Stimulated activated CD4-positive, alpha-beta T cell treated with anti-CD3 and anti-CD28 coated beads, Interleukin-2, amount 100 ng/mL, for 24 hours (primary cell): ENCODE data around the gene ELOA.
"Not testable (repeated sequence)": the region's sequence is repeated elsewhere in the genome, so short reads cannot be mapped to it uniquely, and the experiment has no call there.

ENCODE experiments used
- DNase-seq, 2 donors: peaks; one replicate each; pipeline ENCODE4 v3.0.0-alpha.2; 2020

ELOA gene

DNA sequence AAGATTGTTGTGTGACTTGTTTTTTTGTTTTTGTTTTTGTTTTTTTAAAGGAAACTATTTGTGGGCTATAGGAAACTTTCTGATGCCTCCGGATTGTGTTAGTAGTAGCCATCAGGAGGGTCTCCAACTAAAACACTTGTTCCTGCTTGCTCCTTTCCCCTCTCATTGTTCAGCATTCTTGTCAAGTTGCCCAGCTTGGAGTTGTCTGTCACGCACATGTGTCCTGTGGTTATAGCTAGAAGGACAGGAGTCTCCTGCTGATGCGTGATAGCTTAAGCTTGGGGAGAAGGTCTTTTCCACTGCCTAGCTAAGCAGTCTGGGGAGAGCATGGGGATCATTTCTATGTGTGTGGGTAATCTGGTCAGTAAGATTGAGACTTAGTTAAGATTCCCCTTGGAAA lies 44.4 kb downstream of the ELOA start:
- no peak for DNase-seq

DNA sequence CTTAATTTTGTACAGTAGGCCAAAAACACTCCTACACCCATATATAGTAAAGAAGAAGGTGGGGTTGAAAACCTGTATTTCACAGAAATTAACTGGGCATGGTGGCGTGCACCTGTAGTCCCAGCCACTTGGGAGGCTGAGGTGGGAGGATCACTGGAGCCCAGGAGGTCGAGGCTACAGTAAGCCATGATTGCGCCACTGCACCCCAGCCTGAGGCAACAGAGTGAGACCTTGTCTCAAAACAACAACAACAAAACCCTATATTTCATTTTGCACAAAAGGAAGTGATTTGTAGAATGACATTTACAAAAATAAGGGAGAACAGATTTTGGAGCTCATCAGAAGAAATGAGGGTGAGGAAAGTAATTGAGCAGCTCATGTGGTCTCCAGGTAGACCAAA lies 45.4 kb downstream of the ELOA start:
- DNase-seq, result no peak

DNA sequence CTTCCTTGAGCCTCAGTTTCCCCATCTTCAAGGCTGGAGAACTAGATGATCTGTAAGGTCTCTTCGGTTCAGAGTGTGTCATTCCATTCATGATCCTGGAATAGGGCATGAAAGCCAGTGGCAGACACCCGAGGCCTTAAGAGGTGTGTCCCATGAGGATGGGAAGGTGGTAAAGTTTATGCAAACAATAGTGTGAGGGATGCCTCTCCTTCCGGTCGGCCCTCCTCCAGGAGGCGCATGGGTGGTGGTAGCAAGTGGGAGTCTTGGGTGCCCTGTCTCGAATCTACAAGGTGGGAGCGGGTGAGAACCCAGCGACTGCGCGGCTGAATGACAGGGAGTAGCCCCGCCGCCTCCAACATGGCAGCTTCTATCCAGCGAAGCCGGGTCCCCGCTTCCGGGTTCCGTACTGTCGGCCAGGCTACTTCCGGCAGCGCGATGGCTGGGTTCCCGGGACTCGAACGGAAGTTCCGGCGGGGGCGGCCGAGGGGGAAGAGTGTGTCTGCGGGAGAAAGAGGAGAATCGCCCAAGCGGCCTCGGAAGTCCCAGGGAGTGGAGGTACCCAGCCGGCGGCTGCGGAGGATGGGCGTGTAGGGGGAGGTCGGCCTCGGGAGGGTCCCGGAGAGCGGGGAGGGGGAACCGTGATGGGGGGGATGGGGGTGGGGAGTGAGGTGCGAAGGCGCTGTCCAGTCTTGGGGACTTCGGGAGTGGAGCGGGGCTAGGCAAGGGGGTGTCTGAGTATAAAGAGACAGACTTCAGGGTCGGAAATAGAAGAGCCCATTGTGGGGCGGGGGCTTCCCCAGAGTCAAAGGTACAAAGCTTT lies 47.6 kb downstream of the ELOA start, which contains the start of gene LYPLA2:
Gene LYPLA2, plus strand, starts transcription at position 450 of the 820 bp plus-strand sequence. CDS start 1,538 bp downstream, outside the sequence.
- DNase-seq, result peak; percentile 91 to 93

DNA sequence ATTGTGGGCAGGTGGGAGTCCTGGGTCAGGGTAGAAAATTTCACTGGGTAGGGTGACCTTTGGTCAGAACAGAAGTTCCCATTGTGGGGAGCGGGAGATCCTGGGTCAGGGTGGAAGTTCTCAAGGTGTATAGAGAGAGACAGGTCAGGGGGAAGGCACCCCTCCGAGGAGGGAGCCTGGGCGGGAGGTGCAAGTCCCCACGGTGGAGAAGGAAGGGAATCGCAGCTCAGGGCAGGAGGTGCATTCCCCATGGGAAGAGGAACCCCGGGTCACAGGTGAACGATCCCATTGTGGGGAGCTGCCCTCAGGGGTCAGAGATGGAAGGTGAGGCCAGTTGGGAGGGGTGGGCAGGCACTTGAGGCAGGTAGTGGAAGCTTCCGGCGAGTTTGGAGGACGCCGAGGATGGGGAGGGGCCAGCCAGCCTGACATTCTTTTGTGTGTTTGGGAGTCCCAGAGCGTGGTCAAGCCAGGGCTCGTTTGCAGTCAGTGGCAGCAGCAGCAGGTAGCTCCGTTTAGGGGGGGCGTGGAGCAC lies 48.3 kb downstream of the ELOA start:
- peak in 1 of 2 donors; percentile 45 for DNase-seq

DNA sequence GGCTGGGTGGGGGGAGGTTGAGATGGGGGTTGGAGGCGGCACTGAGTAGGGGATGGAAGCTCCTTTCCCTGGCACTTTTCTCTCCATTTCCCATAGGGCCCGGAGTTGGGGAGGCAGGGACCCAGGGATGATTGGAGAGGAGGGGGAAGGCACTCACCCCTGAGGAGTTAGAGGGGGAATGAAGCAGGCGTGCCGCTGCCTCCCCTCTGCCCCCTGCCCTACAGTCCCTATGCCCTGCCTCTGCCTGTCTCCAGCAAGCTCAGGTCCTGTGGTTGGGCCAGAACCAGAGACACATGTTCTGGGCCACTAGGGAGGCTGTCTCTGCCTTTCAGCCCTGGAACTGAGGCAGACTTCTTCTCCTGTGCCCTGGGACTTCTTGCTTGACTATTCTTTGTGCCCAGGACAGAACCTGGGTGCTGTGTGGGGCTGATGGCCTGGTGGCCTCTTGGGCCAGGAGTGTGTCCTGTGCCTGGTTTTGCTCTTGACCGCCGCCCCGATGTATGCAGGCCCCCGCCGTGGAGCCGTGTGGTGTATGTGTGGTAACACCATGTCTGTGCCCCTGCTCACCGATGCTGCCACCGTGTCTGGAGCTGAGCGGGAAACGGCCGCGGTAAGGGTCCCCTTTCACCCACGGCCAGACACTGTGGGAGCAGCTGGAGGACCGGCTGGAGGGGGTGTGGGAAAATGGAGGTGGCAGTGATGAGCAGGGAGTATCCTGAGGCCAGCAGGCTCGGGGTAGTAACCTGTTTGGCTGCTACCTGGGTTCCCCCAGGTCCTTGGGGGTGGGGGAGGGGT lies 49.1 kb downstream of the ELOA start:
- no peak for DNase-seq

DNA sequence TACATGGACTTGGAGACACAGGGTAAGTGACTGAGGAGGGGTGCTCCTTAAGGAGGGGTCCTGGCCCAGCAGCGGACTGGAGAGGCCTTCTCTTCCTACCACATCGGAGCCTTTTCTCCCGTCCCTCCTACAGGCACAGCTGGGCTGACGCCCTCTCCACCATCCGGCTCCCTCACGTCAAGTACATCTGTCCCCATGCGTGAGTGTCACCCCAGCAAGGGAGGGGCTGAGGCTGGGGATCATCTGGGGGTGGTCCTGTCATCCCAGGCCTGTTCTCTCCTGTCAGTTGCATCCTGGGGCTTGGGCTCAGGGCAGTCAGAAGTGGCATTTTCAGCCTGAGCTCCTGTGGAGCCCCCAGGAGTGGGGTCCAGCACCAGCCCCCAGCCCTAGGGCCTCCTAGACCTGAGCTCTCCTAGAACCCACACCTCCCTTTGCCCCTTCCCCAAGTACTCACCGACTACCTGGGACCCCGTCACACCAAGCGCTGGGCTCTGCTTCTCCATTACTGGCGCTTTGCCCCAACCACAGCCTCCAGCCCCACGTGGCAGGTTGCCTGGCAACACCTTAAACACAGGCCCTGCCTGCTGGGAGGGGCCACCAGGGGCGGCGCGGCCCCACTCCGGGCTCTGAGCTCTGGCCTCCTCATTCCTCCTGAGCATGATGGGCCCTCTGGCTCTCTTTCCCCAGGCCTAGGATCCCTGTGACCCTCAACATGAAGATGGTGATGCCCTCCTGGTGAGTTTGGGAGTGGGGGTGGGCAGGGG lies 49.9 kb downstream of the ELOA start:
- DNase-seq, result peak in 1 of 2 donors; percentile 42

DNA sequence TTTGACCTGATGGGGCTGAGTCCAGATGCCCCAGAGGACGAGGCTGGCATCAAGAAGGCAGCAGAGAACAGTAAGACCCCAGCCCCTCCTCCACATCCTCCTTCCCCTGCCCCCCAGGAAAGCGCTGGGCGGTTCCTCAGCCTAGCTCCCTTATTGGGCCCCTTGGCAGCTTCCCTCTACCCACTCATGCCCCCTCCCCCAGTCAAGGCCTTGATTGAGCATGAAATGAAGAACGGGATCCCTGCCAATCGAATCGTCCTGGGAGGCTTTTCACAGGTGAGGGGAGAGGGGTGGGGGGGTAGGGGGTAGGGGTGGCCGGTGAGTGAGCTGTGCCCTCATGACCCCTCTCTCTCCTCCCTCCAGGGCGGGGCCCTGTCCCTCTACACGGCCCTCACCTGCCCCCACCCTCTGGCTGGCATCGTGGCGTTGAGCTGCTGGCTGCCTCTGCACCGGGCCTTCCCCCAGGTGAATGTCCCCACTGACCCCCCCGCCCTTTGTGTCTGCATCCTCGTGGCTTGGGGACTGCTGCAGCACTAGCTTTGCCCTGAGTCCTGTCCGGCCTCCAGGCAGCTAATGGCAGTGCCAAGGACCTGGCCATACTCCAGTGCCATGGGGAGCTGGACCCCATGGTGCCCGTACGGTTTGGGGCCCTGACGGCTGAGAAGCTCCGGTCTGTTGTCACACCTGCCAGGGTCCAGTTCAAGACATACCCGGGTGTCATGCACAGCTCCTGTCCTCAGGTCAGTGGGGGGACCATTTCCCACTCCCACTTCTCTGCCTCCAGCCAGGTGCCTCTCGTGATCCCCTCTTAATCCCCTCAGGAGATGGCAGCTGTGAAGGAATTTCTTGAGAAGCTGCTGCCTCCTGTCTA lies 50.8 kb downstream of the ELOA start:
- no peak for DNase-seq

DNA sequence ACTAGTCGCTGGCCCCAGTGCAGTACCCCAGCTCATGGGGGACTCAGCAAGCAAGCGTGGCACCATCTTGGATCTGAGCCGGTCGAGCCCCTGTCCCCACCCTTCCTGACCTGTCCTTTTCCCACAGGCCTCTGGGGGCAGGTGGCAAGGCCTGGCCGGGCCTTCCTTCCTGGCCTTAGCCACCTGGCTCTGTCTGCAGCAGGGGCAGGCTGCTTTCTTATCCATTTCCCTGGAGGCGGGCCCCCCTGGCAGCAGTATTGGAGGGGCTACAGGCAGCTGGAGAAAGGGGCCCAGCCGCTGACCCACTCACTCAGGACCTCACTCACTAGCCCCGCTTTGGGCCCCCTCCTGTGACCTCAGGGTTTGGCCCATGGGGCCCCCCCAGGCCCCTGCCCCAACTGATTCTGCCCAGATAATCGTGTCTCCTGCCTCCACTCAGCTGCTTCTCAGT lies 51.5 kb downstream of the ELOA start:
- not testable (repeated sequence) for DNase-seq

DNA sequence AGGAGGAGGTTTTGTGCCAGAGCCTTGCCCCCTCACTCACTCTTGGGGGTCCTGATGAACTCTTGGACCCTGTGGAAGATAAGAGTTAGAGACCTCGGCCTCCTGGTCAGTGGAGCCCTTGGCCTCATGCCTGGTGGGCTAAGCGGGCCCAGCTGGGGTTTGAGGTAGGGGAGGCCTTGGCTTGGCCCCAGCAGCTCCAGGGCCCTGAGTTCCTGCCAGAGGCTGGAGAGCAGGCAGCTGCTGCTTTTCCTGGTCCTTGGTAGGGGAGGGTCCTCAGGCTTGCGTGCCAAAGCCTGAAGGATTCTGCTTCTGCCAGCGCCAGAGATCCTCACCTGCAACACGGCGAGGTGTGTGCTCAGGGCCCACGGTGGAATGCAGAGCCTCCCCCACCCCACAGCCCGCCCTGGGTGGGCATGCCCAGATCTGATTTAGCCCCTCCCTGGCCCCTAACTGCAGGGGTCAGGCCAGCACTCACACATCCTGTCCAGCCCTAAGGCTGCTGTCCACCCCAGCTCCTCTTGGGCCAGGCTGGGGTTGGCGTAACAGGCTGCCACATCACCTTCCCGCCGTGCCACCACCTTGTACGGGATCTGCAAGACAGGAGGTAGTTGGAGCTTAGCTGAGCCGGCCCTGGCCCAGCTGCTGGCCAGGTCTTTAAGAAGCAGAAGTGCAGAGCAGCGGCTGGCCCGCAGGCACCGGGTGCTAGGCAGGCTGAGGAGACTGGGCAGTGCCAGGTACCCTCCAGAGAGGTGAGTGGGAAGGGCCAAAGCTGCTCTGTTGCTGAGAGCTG lies 52.6 kb downstream of the ELOA start:
- no peak for DNase-seq

DNA sequence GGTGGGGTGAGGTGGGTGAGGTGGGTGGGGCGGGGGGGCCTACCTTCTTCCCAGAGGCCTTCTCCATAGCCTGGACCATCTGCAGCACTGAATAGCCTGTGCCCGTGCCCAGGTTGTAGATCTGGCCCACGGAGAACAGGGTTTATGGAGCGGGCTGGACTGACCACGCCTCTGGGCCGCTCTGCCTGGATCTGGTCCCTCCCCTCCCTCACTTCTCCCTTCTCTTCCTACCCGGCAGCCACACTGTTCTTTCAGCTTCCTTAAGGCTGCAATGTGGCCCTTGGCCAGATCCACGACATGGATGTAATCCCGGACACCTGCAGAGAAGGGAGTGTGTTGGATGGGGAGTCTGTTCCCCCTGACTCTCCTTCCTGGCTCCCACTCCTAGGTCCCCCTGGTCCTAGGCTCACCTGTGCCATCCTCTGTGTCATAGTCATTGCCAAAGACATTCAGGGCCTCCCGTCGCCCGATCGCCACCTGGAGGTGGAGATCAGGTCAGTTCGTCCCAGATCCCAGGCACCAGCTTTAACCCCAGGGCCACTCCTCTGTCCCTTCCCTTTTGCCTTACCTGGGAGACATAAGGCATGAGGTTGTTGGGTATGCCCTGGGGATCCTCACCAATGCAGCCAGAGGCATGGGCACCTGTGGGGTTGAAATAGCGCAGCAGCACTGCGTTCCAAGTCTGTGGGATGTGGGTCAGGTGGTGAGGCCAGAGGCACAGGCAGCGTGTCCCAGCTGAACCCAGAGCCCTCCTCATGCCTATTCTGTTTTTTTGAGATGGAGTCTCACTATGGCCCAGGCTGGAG lies 53.4 kb downstream of the ELOA start:
- DNase-seq, result no peak

DNA sequence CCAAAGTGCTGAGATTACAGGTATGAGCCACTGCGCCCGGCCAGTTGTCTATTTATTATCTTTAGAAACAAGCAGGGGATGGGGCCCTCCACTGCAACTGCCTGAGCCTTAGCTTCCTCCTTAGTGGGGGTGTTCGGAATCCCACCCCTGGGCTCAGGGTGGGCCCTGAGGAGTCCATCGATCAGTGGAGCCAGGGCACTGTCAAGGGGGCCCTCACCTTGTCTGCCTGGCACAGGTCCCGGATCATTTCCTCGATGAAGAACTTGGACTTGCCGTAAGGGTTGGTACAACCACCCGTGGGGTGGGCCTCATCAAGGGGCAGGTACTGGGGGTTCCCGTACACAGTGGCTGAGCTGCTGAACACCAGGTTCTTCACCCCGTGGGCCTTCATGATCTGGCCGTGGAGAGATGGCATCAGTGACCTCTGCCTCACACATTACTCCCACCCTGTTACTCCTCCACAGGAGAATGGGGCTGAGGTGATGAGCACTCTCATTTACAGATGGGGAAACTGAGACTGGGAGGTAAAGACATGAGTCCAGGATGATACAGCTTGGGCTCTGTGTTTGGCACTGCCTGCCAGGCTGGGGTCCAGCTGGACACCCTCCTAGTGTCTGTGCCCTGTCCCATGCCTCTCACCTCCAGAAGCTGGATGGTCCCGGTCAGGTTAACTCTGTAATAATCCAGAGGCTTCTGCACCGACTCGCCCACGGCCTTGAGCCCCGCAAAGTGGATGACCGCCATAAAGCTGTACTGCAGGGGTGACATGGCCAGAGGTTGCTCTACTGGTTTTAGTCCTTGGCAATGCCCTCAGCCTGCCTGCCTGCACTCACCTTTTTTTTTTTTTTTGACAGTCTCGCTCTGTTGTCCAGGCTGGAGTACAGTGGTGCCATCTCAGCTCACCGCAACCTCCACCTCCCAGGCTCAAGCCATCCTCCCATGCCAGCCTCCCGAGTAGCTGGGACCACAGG lies 54.5 kb downstream of the ELOA start:
- no peak for DNase-seq

DNA sequence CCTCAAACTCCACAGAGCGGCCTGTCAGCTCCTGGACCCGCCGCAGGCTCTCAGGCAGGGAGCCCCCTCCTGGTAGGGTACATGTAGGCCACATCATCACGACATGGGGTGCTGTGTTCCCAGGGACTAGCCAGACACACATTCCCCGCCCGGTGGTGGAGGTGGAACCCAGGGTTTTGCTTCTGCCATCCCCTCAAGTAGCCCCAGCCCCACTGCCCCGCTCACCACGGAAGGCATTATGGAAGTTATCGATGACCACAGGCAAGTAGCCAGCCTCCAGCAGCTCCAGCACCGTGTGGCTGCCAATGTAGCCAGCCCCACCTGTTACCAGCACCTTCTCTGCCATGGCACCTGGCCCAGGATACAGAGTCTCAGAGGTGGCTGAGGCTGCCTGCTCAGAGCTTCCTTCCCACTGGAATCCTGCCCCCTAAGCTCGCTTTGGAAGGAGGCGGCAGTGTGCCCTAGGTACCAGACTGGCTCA lies 55.4 kb downstream of the ELOA start:
- no peak for DNase-seq

DNA sequence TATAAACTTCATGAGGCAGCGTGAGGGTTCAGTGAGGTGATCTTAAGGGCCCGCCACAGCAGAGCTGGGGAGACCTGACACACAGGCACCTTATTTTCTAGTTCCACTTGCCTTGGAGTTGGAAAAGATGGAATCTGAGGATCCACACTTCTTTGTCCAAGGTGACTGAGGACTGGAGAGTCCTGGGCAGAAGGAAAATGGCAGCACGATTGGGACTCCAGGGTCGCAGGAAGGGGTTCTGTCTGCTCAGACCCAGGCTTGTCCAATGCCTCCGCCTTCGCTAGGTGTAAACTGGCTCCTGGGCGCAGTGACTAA lies 55.9 kb downstream of the ELOA start:
- DNase-seq, result no peak

DNA sequence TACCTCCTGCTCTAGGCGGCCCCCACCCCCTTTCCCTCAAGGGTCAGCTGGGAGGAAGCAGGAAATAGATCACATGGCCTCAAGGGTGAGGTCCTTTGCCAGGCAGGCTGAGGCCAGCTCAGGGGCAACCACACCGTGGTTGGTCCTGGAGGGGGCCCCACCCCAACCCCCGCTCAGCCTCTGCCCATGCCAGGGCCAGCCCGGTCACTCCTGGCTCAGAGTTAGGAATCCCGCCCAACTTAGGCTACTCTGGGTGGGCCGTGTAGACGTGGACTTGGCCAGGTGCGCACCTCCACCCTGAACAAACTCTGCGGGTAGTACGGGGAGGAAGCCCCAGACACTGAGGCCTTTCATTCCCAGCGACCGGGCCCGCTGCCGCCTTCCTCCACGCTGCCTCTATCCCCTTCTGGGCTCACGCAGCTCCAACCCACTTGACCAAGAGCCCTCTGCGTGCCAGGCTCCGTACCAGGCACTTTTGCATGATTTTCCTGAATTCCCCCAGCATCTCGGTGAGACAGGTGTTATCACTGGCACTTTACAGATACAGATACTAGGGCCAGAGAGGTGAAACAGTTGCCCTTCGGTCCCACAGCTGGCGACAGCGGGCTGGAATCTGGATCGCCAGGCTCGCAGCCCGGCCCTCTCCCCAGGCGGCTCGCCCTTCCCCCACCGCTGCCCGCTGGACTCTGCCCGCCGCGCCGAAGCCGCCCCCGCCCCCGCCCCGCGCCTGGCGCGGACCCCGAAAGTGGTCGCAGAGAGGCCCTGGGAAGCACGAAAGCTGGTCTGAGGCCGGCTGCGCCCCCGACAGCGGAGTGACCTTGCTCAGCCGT lies 56.5 kb downstream of the ELOA start:
- peak in 1 of 2 donors; percentile 49 for DNase-seq

DNA sequence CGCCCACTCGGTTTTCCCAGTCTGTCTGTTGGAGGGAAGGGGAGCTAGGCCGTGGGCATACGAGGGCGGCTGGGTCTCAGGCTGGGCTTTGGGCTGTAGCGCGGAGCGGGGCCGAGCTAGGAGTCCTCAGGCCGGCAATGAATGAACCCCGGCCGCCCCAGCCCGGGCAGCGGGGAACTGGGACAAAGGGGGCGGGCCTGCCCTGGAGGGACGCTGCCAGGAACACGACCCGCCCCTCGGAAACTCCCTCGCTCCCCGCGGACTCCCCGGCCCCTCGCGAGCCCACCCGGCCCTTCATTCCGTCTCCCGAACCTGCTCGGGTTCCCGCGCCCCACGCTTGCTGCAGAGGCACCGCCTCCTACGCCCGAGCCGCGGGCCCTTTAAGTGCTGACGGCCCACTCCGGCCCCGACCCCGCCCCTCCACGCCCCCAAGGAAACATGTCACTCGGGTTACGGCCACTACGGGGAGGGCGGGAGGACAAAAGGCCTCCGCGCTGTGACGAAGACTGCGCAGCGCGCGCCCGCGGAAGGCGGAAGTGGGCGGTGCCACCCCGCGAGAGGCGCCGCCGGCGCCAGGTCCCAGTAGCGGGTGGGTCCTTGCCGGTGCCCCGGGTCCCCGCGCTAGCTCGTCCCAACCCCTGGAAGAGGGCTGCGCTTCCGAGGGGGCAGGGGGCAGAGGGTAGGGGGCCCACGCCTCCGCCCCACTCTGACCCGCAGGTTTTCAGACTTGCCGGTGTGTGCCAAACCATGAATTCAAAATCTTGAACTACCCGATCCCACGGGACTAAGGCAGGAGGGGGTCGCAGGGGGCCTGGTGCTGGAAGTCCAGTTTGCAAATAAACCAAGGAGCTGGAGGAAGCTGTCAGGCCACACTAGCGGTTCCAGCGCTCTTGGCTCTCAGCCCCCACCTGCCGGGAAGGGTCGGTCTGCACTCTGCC lies 57.4 kb downstream of the ELOA start, which contains the start of gene GALE:
Gene GALE, minus strand, starts transcription at position 355 of the 938 bp plus-strand sequence. CDS start 1,747 bp downstream, outside the sequence.
- DNase-seq, result peak; percentile 98

DNA sequence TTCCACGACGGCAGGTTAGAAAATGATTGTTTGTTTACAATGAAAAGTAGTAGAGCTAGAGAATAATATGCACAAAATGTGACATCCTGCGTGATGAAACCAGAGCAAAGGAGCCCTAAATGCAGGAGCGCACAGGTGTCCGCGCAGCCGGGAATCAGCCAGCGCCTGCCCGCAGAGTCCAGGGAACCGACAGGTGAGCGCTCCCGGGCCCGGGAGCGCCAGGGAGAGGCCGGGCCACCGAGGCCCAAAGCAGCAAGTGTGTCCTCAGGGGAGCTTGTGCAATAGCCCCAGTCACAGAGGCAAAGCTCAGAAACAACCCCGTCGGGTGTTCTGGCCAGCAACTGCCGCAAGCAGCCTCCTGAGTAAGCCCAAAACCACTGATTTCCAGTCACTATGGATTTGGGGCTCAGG lies 58.1 kb downstream of the ELOA start:
- DNase-seq, result no peak

DNA sequence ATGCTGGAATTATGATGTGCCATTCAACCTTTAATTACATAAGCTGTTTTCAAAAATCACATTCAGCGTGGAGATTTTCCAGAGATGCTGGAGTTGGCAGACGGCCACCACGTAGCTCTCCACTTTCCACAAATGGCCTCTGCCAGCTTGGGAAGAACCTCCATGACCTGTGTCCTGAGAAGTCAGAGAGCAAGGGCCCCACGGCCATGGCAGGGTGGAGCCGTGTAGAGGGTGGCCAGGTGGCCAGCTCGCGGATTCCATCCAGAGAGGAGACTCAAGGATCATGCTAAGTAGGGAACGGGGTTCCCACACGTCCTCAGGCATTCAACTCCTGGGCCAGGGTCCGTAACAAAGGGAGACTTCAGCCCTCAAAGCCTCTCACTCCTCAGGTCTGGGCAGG lies 58.6 kb downstream of the ELOA start:
- DNase-seq, result no peak
